ENCODE measurements around the gene RBBP6.

RBBP6 gene

GRCh38 chr16:24514096-24514495 lies 25.3 kb upstream of the RBBP6 start:
- H3K4me1 Mint-ChIP-seq: peaks cover 6% of the 10 kb centered on the region
- H3K4me3 Mint-ChIP-seq: no peak overlapping the region
- H3K27ac Mint-ChIP-seq: no peak overlapping the region
- no peaks in the 10 kb centered on the region for H3K9me3 Mint-ChIP-seq
- H3K36me3 Mint-ChIP-seq: no peaks in the 10 kb centered on the region
- H3K27me3 Mint-ChIP-seq: no peaks in the 10 kb centered on the region

GRCh38 chr16:24515186-24515585 lies 24.2 kb upstream of the RBBP6 start:
- Mint-ChIP-seq H3K9me3 (no peaks in the 10 kb centered on the region), H3K4me1 (peaks cover 6% of the 10 kb centered on the region), H3K27me3 (no peaks in the 10 kb centered on the region), H3K4me3 (no peak overlapping the region), H3K36me3 (no peaks in the 10 kb centered on the region), H3K27ac (no peak overlapping the region)

DNA sequence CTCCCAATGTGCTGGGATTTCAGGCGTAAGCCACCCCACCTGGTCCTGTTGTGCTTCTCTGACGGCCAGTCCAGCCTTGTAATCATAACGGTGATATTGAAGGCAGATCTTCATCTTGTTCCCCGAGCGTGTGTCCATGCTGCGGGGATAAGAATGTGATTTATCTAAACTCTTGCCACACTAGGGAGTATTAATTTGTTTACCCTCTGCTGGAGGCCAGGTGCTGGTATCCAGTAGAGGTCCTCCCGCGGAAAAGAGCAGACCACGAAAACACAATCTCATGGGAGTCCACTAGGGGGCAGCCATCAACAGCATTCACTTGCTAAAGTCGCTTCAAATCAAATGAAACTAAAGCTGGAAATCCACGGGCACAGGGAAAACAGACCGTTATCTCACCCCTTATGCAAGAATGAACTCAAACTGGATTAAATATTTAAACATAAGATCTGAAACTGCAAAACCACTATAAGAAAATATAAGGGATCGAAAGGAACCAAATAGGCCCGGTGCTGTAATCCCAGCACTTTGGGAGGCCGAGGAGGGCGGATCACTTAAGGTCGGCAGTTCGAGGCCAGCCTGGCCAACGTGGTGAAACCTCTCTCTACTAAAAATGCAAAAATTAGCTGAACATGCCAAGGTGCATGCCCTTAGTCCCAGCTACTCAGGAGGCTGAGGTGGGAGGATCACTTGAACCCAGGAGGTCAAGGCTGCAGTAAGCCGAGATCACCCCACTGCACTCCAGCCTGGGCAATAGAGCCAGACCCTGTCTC lies 22.3 kb upstream of the RBBP6 start:
- H3K27me3 Mint-ChIP-seq: no peaks in the 10 kb centered on the region
- H3K9me3 Mint-ChIP-seq: no peaks in the 10 kb centered on the region
- no peaks in the 10 kb centered on the region for H3K36me3 Mint-ChIP-seq
- H3K4me3 Mint-ChIP-seq: peak overlapping the region; percentile 15
- H3K27ac Mint-ChIP-seq: no peak overlapping the region
- peaks cover 6% of the 10 kb centered on the region for H3K4me1 Mint-ChIP-seq

GRCh38 chr16:24518498-24518897 lies 20.9 kb upstream of the RBBP6 start:
- H3K9me3 Mint-ChIP-seq: no peaks in the 10 kb centered on the region
- H3K27ac Mint-ChIP-seq: no peak overlapping the region
- H3K4me3 Mint-ChIP-seq: no peak overlapping the region
- H3K27me3 Mint-ChIP-seq: no peaks in the 10 kb centered on the region
- H3K4me1 Mint-ChIP-seq: peaks cover 6% of the 10 kb centered on the region
- no peaks in the 10 kb centered on the region for H3K36me3 Mint-ChIP-seq

DNA sequence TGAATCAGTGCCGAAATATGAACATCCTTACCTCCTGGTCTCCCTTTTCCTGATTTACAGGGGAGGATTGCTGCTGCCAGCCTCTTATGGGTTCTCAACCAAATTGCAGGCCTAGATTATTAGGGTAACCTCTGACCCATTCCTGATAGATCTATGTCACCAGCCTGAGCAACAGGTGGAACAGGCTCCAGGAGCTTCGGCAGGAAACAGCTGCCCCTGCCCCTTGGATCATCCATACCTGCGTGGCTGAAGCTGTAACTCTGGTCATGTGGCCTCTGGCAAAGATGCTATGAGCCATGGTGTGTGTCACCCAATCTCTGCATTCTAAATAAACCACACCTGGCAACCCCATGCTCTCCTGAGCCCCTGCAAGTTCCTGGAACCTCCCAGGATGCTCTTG lies 18.4 kb upstream of the RBBP6 start:
- H3K4me3 Mint-ChIP-seq: no peak overlapping the region
- H3K27ac Mint-ChIP-seq: no peak overlapping the region
- H3K27me3 Mint-ChIP-seq: no peaks in the 10 kb centered on the region
- H3K36me3 Mint-ChIP-seq: no peaks in the 10 kb centered on the region
- peaks cover 6% of the 10 kb centered on the region for H3K4me1 Mint-ChIP-seq
- no peaks in the 10 kb centered on the region for H3K9me3 Mint-ChIP-seq

DNA sequence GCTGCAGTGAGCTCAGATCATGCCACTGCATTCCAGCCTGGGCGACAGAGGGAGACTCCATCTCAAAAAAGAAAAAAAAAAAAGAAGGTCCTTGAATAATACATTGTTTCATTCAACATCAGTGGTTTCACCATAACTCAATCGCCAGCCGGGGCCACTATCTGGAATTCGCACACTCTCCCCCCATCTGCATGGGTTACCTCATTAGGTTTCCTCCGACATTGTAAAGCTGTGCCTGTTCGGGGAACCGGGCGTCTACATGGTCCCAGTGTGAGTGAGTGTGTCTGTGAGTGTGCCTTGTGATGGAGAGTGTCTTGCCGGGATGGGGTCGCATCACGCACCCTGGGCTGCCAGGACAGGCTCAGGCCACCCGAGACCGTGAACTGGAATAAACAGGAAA lies 16.6 kb upstream of the RBBP6 start:
- H3K36me3 Mint-ChIP-seq: no peaks in the 10 kb centered on the region
- H3K4me3 Mint-ChIP-seq: no peak overlapping the region
- no peaks in the 10 kb centered on the region for H3K27me3 Mint-ChIP-seq
- no peaks in the 10 kb centered on the region for H3K4me1 Mint-ChIP-seq
- no peaks in the 10 kb centered on the region for H3K9me3 Mint-ChIP-seq
- no peak overlapping the region for H3K27ac Mint-ChIP-seq

- H3K4me1 Mint-ChIP-seq: no peaks in the 10 kb centered on the region
- no peaks in the 10 kb centered on the region for H3K9me3 Mint-ChIP-seq
- H3K4me3 Mint-ChIP-seq: no peak overlapping the region
- H3K27me3 Mint-ChIP-seq: no peaks in the 10 kb centered on the region
- H3K36me3 Mint-ChIP-seq: no peaks in the 10 kb centered on the region
- H3K27ac Mint-ChIP-seq: no peak overlapping the region
Measured at GRCh38 chr16:24523569-24523968, 15.8 kb upstream of the RBBP6 start.

DNA sequence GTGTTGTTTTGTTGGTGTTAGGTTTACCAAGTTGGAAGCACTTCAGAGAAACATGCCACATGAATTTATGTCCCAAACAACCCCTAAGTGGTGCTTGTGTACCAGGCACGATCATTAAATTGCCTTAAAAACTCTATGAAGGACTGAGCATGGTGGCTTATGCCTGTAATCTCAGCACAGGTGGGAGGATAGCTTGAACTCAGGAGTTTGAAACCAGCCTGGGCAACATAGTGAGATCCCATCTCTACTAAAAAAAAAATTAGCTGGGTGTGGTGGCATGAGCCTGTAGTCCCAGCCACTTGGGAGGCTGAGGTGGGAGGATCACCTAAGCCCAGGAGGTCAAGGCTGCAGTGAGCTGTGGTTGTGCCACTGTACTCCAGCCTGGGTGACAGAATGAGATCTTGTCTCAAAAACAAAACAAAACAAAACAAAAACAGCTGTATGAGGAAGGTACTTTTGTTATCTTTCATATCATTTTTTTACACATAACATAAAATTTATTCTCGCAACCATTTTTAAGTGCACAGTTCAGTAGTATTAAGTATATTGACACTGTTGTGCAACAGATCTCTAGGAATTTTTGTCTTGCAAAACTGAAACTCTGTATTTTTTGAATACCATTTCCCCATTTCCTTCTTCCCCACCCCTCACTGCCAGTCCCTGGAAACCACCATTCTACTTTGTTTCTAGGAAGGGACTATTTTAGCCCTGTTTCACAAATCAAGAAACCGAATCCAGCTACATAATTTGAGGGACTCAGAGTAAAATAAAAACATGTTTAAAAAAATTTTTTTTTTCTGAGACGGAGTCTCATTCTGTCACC lies 14.3 kb upstream of the RBBP6 start:
- no peaks in the 10 kb centered on the region for H3K27me3 Mint-ChIP-seq
- no peaks in the 10 kb centered on the region for H3K36me3 Mint-ChIP-seq
- H3K9me3 Mint-ChIP-seq: no peaks in the 10 kb centered on the region
- H3K4me1 Mint-ChIP-seq: no peaks in the 10 kb centered on the region
- H3K27ac Mint-ChIP-seq: no peak overlapping the region
- H3K4me3 Mint-ChIP-seq: no peak overlapping the region

DNA sequence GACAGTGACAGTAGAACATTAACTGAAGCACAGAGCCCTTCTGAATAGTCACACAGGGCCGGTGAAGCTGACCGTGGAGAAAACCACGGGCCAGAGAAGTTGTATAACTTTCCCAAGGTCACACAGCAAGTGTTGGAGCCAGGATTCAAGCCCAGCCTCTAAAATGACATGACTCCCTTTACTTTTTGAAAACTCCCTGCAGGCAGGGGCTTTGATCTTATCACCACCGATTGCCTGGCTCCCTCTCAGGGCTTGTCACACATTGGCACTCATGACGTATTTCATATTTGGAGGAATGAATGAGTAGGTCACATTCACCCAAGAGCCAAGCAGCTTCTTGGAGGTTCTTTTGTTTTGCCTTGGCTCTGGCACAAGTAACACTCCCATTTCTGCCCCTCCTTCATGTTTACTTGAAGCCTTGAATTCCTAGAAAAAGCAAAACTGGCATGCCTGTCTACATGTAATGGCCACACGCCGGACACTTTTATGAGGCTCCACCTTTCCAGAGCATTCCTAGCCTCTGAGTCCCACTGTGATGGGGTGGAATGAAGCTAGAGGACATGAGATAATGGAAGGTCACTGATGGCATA lies 13.3 kb upstream of the RBBP6 start:
- Mint-ChIP-seq H3K4me3 (no peak overlapping the region), H3K36me3 (no peaks in the 10 kb centered on the region), H3K4me1 (no peaks in the 10 kb centered on the region), H3K27ac (no peak overlapping the region), H3K27me3 (no peaks in the 10 kb centered on the region), H3K9me3 (no peaks in the 10 kb centered on the region)

DNA sequence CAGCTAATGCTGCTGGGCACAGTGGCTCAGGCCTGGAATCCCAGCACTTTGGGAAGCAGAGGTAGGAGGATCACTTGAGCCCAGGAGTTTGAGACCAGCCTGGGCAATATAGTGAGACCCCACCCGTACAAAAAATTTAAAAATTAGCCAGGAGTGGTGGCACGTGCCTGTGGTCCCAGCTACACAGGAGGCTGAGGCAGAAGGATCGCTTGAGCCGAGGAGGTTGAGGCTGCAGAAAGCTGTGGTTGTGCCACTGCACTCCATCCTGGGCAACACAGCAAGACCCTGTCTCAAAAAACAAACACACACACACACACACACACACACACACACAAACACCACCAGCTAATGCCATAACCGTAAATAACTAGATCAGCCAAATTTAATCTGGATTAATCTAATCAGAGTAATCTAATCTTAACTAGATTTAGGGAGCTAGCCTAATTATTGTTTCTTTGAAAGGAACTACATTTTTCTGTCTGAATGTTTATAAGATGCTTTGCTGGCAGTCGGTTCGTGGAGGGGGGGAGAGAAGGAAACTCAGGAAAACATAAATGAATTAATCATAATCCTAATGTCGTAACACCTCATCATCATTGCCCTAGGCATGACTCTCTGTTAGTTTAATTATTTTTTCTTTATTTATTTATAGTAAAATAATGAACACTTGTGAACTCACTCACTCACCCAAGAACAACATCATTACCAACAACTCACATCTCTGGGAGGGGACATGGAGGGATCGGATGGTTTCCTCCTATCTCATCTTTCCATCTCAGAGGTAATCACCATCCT lies 12.5 kb upstream of the RBBP6 start:
- no peaks in the 10 kb centered on the region for H3K27me3 Mint-ChIP-seq
- H3K27ac Mint-ChIP-seq: no peak overlapping the region
- no peaks in the 10 kb centered on the region for H3K4me1 Mint-ChIP-seq
- no peaks in the 10 kb centered on the region for H3K36me3 Mint-ChIP-seq
- no peak overlapping the region for H3K4me3 Mint-ChIP-seq
- H3K9me3 Mint-ChIP-seq: no peaks in the 10 kb centered on the region

DNA sequence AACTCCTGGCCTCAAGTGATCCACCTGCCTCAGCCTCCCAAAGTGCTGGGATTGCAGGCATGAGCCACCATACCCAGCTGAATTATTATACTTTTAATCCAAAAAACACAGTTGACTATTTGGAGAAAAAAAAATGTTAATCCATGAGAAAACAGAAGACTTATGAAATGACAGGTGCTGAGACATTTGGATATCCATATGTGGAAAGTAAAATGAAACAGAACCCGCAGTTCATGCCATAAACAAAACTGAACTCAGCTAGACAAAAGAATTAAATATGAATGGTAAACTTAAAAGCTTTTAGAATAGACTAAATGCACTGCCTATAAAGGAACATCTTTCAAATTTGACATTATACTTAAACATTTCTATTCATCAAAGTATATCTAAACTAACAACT lies 8.2 kb upstream of the RBBP6 start:
- no peak overlapping the region for H3K4me3 Mint-ChIP-seq
- H3K27ac Mint-ChIP-seq: no peak overlapping the region
- H3K4me1 Mint-ChIP-seq: no peaks in the 10 kb centered on the region
- peaks cover 1% of the 10 kb centered on the region for H3K27me3 Mint-ChIP-seq
- peaks cover 1% of the 10 kb centered on the region for H3K36me3 Mint-ChIP-seq
- no peaks in the 10 kb centered on the region for H3K9me3 Mint-ChIP-seq

DNA sequence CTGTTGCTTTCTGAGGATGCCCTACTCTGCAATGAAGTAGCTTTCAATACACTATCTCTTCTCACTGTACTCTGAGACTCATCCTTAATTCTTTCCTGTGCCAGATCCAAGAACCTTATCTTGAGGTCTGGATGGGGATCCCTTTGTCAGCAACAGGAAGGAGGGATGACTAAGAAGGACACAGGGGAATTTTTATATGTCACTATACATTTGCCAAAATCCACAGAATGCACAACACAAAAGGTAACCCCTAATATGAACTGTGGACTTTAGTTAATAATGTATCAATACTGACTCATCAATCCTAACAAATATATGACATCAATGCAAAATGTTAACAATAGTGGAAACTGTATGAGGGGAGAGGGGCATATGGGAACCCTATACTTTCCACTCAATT lies 4.7 kb upstream of the RBBP6 start:
- H3K27ac Mint-ChIP-seq: no peak overlapping the region
- H3K9me3 Mint-ChIP-seq: no peaks in the 10 kb centered on the region
- no peak overlapping the region for H3K4me3 Mint-ChIP-seq
- H3K36me3 Mint-ChIP-seq: peaks cover 4% of the 10 kb centered on the region
- peaks cover 1% of the 10 kb centered on the region for H3K27me3 Mint-ChIP-seq
- H3K4me1 Mint-ChIP-seq: peaks cover 17% of the 10 kb centered on the region

- peaks cover 1% of the 10 kb centered on the region for H3K27me3 Mint-ChIP-seq
- H3K9me3 Mint-ChIP-seq: no peaks in the 10 kb centered on the region
- no peak overlapping the region for H3K4me3 Mint-ChIP-seq
- H3K4me1 Mint-ChIP-seq: peaks cover 17% of the 10 kb centered on the region
- peaks cover 6% of the 10 kb centered on the region for H3K36me3 Mint-ChIP-seq
- H3K27ac Mint-ChIP-seq: no peak overlapping the region
Measured at GRCh38 chr16:24535827-24536226, 3.5 kb upstream of the RBBP6 start.

DNA sequence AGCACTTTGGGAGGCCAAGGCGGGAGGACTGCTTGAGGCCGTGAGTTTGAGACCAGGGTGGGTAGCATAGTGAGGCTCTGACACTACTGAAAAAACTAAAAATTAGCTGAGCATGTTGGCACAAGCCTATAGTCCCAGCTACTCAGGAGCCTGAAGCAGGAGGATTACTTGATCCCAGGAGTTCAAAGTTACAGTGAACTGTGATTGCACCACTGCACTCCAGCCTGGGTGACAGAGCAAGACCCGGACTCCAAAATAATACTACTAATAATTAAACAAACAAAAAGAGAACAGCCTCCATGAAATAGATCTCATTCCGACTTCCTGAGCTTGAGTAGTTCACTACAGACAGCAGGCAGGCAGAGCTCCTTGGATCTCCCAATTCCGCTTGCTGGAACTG lies 2.7 kb upstream of the RBBP6 start:
- H3K27me3 Mint-ChIP-seq: peaks cover 1% of the 10 kb centered on the region
- H3K36me3 Mint-ChIP-seq: peaks cover 12% of the 10 kb centered on the region
- no peaks in the 10 kb centered on the region for H3K9me3 Mint-ChIP-seq
- no peak overlapping the region for H3K27ac Mint-ChIP-seq
- H3K4me1 Mint-ChIP-seq: peaks cover 23% of the 10 kb centered on the region
- no peak overlapping the region for H3K4me3 Mint-ChIP-seq

DNA sequence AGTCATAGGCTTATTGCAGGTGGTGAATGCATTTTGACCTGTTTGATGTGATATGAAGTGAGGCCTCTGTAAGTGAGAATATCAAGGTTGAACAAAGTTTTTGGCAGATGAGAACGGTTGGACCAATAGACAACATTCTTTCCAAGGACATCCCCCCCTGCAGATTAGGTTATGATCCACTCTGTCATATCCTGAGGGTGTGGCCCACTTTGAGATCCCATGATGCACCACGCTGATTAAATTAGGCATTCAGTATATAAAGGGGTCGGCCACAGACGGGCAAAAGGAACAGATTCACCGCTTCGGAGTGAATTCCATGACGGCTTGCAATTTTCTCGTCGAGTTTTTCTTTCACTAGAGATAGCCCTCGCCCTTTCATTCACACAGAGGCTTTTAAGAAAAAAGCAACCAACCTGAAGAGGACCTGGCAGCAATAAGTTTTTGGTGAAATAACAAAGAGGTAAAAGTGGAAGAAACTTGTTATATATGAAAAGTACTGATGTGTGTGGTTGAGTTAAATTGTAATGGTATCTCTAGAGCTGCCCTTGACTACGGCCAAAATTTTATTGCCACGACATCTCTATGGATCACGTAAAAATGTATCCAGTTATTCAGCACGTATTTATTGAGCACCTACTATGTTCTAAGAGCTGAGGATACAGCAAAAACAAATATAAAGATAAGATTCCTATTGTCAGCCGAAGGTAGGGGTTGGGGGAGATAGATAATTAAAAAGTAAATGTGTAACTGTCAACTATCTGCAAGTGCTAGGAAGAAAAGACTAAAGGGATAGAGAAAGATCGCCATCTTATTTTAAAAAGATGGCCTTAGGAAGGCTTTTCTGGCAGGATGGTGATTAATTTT lies 1.7 kb upstream of the RBBP6 start:
- H3K4me1 Mint-ChIP-seq: peaks cover 32% of the 10 kb centered on the region
- no peaks in the 10 kb centered on the region for H3K9me3 Mint-ChIP-seq
- H3K36me3 Mint-ChIP-seq: peaks cover 16% of the 10 kb centered on the region
- peak overlapping the region; percentile 60 for H3K4me3 Mint-ChIP-seq
- no peak overlapping the region for H3K27ac Mint-ChIP-seq
- no peaks in the 10 kb centered on the region for H3K27me3 Mint-ChIP-seq
